ENCODE results near the gene SLC39A5.

The SLC39A5 gene

GRCh38 chr12:56255671-56256070, 25.8 kb downstream of the SLC39A5 start:
- Histone ChIP-seq H3K79me2 (ENCODE audit: insufficient read depth, low read depth) (peaks cover 14% of the 10 kb centered on the region), H3K27ac (no peak overlapping the region), H3K27me3 (ENCODE audit: insufficient read depth, low read depth) (no peaks in the 10 kb centered on the region), H2AFZ (ENCODE audit: low read depth) (no peak overlapping the region), H3K4me2 (no peak overlapping the region), H3K36me3 (ENCODE audit: insufficient read depth) (peaks cover 7% of the 10 kb centered on the region; the same call in 1 of the 2 replicates), H3K4me3 (IDR thresholded peaks at IDR 0.05; ENCODE audit: insufficient read depth, low read depth, low read length) (no peak overlapping the region), H3K9ac (no peak overlapping the region), H3K4me1 (ENCODE audit: low read depth, poor library complexity, severe bottlenecking) (peaks cover 12% of the 10 kb centered on the region), H4K20me1 (ENCODE audit: insufficient read depth) (no peaks in the 10 kb centered on the region)
- no peak for TF ChIP-seq CTCF (conservative IDR thresholded peaks at IDR 0.05; ENCODE audit: low read depth, low read length)

GRCh38 chr12:56256326-56256960, 26.6 kb downstream of the SLC39A5 start:
- peaks cover 12% of the 10 kb centered on the region for H3K4me1 ChIP-seq (ENCODE audit: low read depth, poor library complexity, severe bottlenecking)
- H3K9ac ChIP-seq, result no peak overlapping the region
- TF ChIP-seq CTCF (conservative IDR thresholded peaks at IDR 0.05; ENCODE audit: low read depth, low read length), result 0 out of 2 replicates have a peak, but pooled peaks have one; percentile 16
- H2AFZ ChIP-seq (ENCODE audit: low read depth), result no peak overlapping the region
- no peak overlapping the region for H3K27ac ChIP-seq
- no peak overlapping the region for H3K4me3 ChIP-seq (IDR thresholded peaks at IDR 0.05; ENCODE audit: insufficient read depth, low read depth, low read length)
- peaks cover 7% of the 10 kb centered on the region; the same call in 1 of the 2 replicates for H3K36me3 ChIP-seq (ENCODE audit: insufficient read depth)
- no peaks in the 10 kb centered on the region for H4K20me1 ChIP-seq (ENCODE audit: insufficient read depth)
- no peaks in the 10 kb centered on the region for H3K27me3 ChIP-seq (ENCODE audit: insufficient read depth, low read depth)
- peak overlapping the region; percentile 61; the same call in 1 of the 2 replicates for H3K4me2 ChIP-seq
- peaks cover 14% of the 10 kb centered on the region for H3K79me2 ChIP-seq (ENCODE audit: insufficient read depth, low read depth)

DNA sequence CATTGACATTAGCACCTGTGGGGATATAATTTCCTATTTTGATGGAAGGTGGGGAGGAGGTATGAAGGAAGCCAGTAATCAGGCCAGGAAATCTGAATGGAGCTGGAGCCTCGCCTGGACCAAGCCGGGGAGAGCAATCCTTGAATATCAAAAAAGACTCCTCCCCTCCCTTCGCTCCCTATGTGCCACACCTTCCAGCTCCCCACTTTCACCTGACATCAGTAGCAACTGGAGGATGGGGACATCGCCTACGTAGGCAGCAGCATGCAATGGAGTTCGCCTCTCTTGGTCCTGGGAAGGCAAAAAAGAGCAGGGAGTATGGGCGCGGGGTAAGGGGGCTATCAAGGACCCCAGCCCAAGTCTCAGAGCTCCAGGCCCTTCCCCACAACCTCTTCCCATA, 27.2 kb downstream of the SLC39A5 start:
- no peaks in the 10 kb centered on the region for H4K20me1 ChIP-seq (ENCODE audit: insufficient read depth)
- no peaks in the 10 kb centered on the region for H3K27me3 ChIP-seq (ENCODE audit: insufficient read depth, low read depth)
- peak overlapping the region; percentile 75 for H3K4me3 ChIP-seq (IDR thresholded peaks at IDR 0.05; ENCODE audit: insufficient read depth, low read depth, low read length)
- H3K27ac ChIP-seq, result no peak overlapping the region
- H3K9ac ChIP-seq, result no peak overlapping the region; the same call in 1 of the 2 replicates
- H3K4me2 ChIP-seq, result peak overlapping the region; percentile 61
- H3K36me3 ChIP-seq (ENCODE audit: insufficient read depth), result peaks cover 7% of the 10 kb centered on the region; the same call in 1 of the 2 replicates
- TF ChIP-seq CTCF (conservative IDR thresholded peaks at IDR 0.05; ENCODE audit: low read depth, low read length), result no peak
- H3K79me2 ChIP-seq (ENCODE audit: insufficient read depth, low read depth), result peaks cover 14% of the 10 kb centered on the region
- H3K4me1 ChIP-seq (ENCODE audit: low read depth, poor library complexity, severe bottlenecking), result peaks cover 12% of the 10 kb centered on the region
- peak overlapping the region; percentile 100; the same call in 1 of the 2 replicates for H2AFZ ChIP-seq (ENCODE audit: low read depth)

DNA sequence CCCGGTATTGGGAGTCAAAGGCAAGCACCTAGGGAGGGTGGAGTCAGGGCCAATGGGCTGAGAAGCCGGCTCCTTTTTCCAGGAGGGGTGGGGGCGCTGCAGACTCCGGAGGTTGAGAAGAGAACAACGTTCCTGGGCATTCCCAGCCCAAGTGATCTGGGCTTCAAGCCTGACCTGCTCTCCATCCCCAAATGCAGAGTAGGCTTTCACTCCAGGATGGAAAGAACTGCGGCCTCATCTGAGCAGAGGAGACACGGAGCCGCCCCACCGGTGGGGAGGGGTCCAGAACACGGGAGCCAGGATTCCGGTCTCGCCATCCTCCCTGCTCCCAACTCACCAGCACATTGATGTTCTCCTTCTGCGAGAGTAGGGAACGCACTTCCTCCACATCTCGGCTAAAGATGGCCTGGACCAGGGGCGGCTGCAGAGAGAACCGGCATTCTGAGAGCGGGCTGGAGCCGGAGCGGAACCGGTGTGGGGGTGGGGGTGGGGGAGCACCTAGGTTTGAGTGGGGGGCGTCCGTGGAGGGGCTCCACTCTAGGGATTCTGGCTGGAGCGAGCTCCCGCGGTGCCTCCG, 27.7 kb downstream of the SLC39A5 start:
- peaks cover 14% of the 10 kb centered on the region for H3K79me2 ChIP-seq (ENCODE audit: insufficient read depth, low read depth)
- peak overlapping the region; percentile 100 for H2AFZ ChIP-seq (ENCODE audit: low read depth)
- H3K9ac ChIP-seq, result peak overlapping the region; percentile 74; the same call in 1 of the 2 replicates
- peaks cover 7% of the 10 kb centered on the region; the same call in 1 of the 2 replicates for H3K36me3 ChIP-seq (ENCODE audit: insufficient read depth)
- TF ChIP-seq CTCF (conservative IDR thresholded peaks at IDR 0.05; ENCODE audit: low read depth, low read length), result no peak; the same call in 1 of the 2 replicates
- H3K4me3 ChIP-seq (IDR thresholded peaks at IDR 0.05; ENCODE audit: insufficient read depth, low read depth, low read length), result peak overlapping the region; percentile 80
- H3K27me3 ChIP-seq (ENCODE audit: insufficient read depth, low read depth), result no peaks in the 10 kb centered on the region
- H3K4me2 ChIP-seq, result peak overlapping the region; percentile 61
- peaks cover 12% of the 10 kb centered on the region for H3K4me1 ChIP-seq (ENCODE audit: low read depth, poor library complexity, severe bottlenecking)
- H3K27ac ChIP-seq, result no peak overlapping the region
- H4K20me1 ChIP-seq (ENCODE audit: insufficient read depth), result no peaks in the 10 kb centered on the region
